Lung (tissue), 12 donors: ENCODE results near the gene EDN1. TPM values are rescaled to one million over a fixed set of nuclear protein-coding genes. Genes with fewer than 3 reads are reported as not detected.

Experiments
- ATAC-seq: fragments of 200-7000 bp; cut with Tn5 transposase; one replicate; pipeline ENCODE4 v1.9.1; 2020; ENCODE audit warnings: moderate number of reproducible peaks; ENCODE audit not compliant: insufficient read depth, low FRiP score
- DNase-seq, 3 donors: peaks; one replicate each; pipeline ENCODE4 v3.0.0-alpha.2; 2013 to 2017
- H3K27ac ChIP-seq, 2 donors: one replicate each; pipeline ENCODE4 v1.5.1; 2013; ENCODE audit warnings: mild to moderate bottlenecking in 2 of 2, moderate library complexity in 2 of 2, control low read depth in 1 of 2, inconsistent platforms in 1 of 2, low read depth in 1 of 2, low read length in 1 of 2
- H3K27me3 ChIP-seq, 3 donors: one replicate each; pipeline ENCODE4 v1.5.1; 2013; ENCODE audit warnings: low read length in 2 of 3; ENCODE audit not compliant: control insufficient read depth in 3 of 3, insufficient read depth in 3 of 3
- H3K36me3 ChIP-seq, 4 donors: one replicate each; pipeline ENCODE4 v1.5.1; 2013; ENCODE audit warnings: low read length in 4 of 4, mild to moderate bottlenecking in 1 of 4, moderate library complexity in 1 of 4; ENCODE audit not compliant: control insufficient read depth in 4 of 4, insufficient read depth in 4 of 4
- H3K4me1 ChIP-seq, 5 donors: one replicate each; pipeline ENCODE4 v1.5.1; 2013; ENCODE audit warnings: low read length in 5 of 5, mild to moderate bottlenecking in 2 of 5, moderate library complexity in 1 of 5; ENCODE audit not compliant: control insufficient read depth in 5 of 5, insufficient read depth in 5 of 5
- H3K4me3 ChIP-seq: one replicate; pipeline ENCODE4 v1.5.1; 2013; ENCODE audit warnings: mild to moderate bottlenecking, control low read depth, moderate library complexity
- H3K9ac ChIP-seq, 2 donors: one replicate each; pipeline ENCODE4 v1.5.1; 2013; ENCODE audit warnings: low read length in 2 of 2, control low read depth in 1 of 2; ENCODE audit not compliant: insufficient read depth in 1 of 2
- H3K9me3 ChIP-seq, 4 donors: one replicate each; pipeline ENCODE4 v1.5.1; 2013; ENCODE audit warnings: low read length in 3 of 4, mild to moderate bottlenecking in 1 of 4, moderate library complexity in 1 of 4; ENCODE audit not compliant: control insufficient read depth in 4 of 4, insufficient read depth in 3 of 4
- WGBS, 2 donors: extraction: QIAGEN DNeasy Blood & Tissue Kit; methylation state at CpG; one replicate each; pipeline ENCODE4 v1.1.7; 2013; 5-methylcytosine and 5-hydroxymethylcytosine counted together
- polyA plus RNA-seq, 2 donors: library from polyadenylated mRNA; stranded (reverse); fragments of 200-250 nt; gene quantifications; one replicate each; pipeline ENCODE4 v1.2.1, GENCODE V29; 2013
- total RNA-seq, 2 donors: library from RNA; depleted of rRNA in 1 of 2; stranded (reverse); fragments of >200 nt in 1 of 2; gene quantifications; one replicate each; pipeline ENCODE4 v1.2.1, GENCODE V29; 2014 to 2021
- TF ChIP-seq, protein P1 (sequence below): IDR thresholded peaks from 2 replicates; pipeline ENCODE4 v1.5.1; 2012; ENCODE audit warnings: mild to moderate bottlenecking; ENCODE audit errors: control extremely low read depth, extremely low read depth
- donor health status: control.
- donor health status: control.
- donor health status: Bipolar disorder and iron deficiency.
- donor health status: healthy.
- donor health status: DM: yes; HTN: yes; CAD: no.

EDN1 gene
- total and polyA plus RNA-seq, 4 donors = 18.4 to 112 (median 40.3) TPM

- Histone ChIP-seq H3K4me1 (no peaks in the 10 kb centered on the region), H3K4me3 (no peak overlapping the region), H3K27ac (no peak overlapping the region), H3K9me3 (no peaks in the 10 kb centered on the region), H3K27me3 (no peaks in the 10 kb centered on the region), H3K36me3 (no peaks in the 10 kb centered on the region), H3K9ac (no peak overlapping the region)
- ATAC-seq = no peak
- TF ChIP-seq, protein P1, sequence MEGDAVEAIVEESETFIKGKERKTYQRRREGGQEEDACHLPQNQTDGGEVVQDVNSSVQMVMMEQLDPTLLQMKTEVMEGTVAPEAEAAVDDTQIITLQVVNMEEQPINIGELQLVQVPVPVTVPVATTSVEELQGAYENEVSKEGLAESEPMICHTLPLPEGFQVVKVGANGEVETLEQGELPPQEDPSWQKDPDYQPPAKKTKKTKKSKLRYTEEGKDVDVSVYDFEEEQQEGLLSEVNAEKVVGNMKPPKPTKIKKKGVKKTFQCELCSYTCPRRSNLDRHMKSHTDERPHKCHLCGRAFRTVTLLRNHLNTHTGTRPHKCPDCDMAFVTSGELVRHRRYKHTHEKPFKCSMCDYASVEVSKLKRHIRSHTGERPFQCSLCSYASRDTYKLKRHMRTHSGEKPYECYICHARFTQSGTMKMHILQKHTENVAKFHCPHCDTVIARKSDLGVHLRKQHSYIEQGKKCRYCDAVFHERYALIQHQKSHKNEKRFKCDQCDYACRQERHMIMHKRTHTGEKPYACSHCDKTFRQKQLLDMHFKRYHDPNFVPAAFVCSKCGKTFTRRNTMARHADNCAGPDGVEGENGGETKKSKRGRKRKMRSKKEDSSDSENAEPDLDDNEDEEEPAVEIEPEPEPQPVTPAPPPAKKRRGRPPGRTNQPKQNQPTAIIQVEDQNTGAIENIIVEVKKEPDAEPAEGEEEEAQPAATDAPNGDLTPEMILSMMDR = no peak
- WGBS, 2 donors = 84 to 87% methylated on average over 13 of the region's 13 CpGs
- DNase-seq = no peak
These were observed 27.7 kb upstream of the EDN1 start for GRCh38 chr6:12262236-12263061.

GRCh38 chr6:12263403-12263802 lies 26.8 kb upstream of the EDN1 start:
- H3K9me3 ChIP-seq = no peaks in the 10 kb centered on the region
- 71 to 89% methylated on average over 2 of the region's 2 CpGs for WGBS, 2 donors
- H3K27me3 ChIP-seq = no peaks in the 10 kb centered on the region
- TF ChIP-seq, protein P1 = no peak
- ATAC-seq (no peak), DNase-seq (no peak)
- H3K4me3 ChIP-seq = no peak overlapping the region
- H3K36me3 ChIP-seq = no peaks in the 10 kb centered on the region
- H3K4me1 ChIP-seq = no peaks in the 10 kb centered on the region
- H3K27ac ChIP-seq = no peak overlapping the region
- no peak overlapping the region for H3K9ac ChIP-seq

DNA sequence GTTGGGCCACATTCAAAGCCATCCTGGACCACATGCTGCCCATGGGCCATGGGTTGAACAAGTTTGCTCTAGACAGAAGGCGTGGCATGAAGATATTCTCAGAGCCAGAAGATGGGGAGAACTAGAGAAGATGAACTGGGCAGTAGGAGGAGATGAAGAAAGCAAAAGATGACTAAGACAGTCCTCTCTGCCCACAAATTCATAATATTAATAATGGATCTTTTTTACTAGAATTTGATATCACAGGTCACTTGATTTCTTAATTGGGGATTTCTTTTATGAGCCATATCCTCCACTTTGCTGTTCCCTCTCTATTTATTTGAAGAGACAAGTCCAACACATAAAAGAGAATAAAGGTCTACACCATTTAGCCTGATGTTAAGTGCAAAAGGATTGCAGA lies 25.5 kb upstream of the EDN1 start:
- no peaks in the 10 kb centered on the region for H3K4me1 ChIP-seq
- H3K27ac ChIP-seq = no peak overlapping the region
- no peaks in the 10 kb centered on the region for H3K9me3 ChIP-seq
- H3K9ac ChIP-seq = no peak overlapping the region
- no peaks in the 10 kb centered on the region for H3K27me3 ChIP-seq
- H3K4me3 ChIP-seq = no peak overlapping the region
- ATAC-seq (no peak), DNase-seq (no peak)
- 93% methylated on average over 1 of the region's 1 CpG for WGBS, 2 donors
- TF ChIP-seq, protein P1 = no peak
- H3K36me3 ChIP-seq = no peaks in the 10 kb centered on the region
